Keratinocyte (primary cell): ENCODE data around the gene HOXB7. TPM values are rescaled to one million over a fixed set of nuclear protein-coding genes. Genes with fewer than 3 reads are reported as not detected.

Experiments
- DNase-seq: peaks from one replicate; pipeline ENCODE4 v3.0.0-alpha.2; 2011; ENCODE audit warnings: low read depth, missing footprints, low spot score
- FAIRE-seq: peaks from 2 replicates; lab custom pipeline; 2011; peaks lifted over from hg19 to GRCh38; lab: Jason Lieb, UNC
- H2AFZ ChIP-seq: 2 replicates; pipeline ENCODE4 v1.6.0; 2012; ENCODE audit warnings: low read length, control low read depth, inconsistent platforms; ENCODE audit not compliant: control insufficient read depth
- H3K27ac ChIP-seq: 2 replicates; pipeline ENCODE4 v1.5.1; 2011; ENCODE audit warnings: low read length; ENCODE audit not compliant: control insufficient read depth, insufficient read depth
- H3K27me3 ChIP-seq: 3 replicates; pipeline ENCODE4 v1.6.0; 2011; ENCODE audit warnings: low read length; ENCODE audit not compliant: control insufficient read depth, insufficient read depth; ENCODE audit errors: extremely low read depth
- H3K36me3 ChIP-seq, 2 experiments: 2 replicates in 1 of 2; 3 replicates in 1 of 2; pipeline ENCODE4 v1.5.1; 2011; ENCODE audit warnings: low read length in 2 of 2, mild to moderate bottlenecking in 1 of 2; ENCODE audit not compliant: control insufficient read depth in 2 of 2, insufficient read depth in 2 of 2; ENCODE audit errors: extremely low read depth in 1 of 2
- H3K4me1 ChIP-seq: 3 replicates; pipeline ENCODE4 v1.5.1; 2011; ENCODE audit warnings: low read length; ENCODE audit not compliant: control insufficient read depth, insufficient read depth; ENCODE audit errors: extremely low read depth
- H3K4me2 ChIP-seq: 3 replicates; pipeline ENCODE4 v1.6.0; 2011; ENCODE audit warnings: low read depth, low read length; ENCODE audit not compliant: control insufficient read depth, insufficient read depth; ENCODE audit errors: extremely low read depth
- H3K4me3 ChIP-seq, 3 experiments: fragments of 200-600 bp in 1 of 3; sonication (generic) in 1 of 3; 2 replicates in 2 of 3; 3 replicates in 1 of 3; pipeline ENCODE4 v1.5.1; 2011 to 2016; ENCODE audit warnings: low read length in 3 of 3, mild to moderate bottlenecking in 3 of 3, control low read depth in 2 of 3, inconsistent platforms in 1 of 3, low read depth in 1 of 3, mixed read lengths in 1 of 3, mixed run types in 1 of 3, moderate library complexity in 1 of 3; ENCODE audit not compliant: control insufficient read depth in 2 of 3, insufficient read depth in 2 of 3; ENCODE audit errors: extremely low read depth in 1 of 3
- H3K79me2 ChIP-seq: 2 replicates; pipeline ENCODE4 v1.6.0; 2012; ENCODE audit warnings: low read length; ENCODE audit not compliant: control insufficient read depth, insufficient read depth
- H3K9ac ChIP-seq: 3 replicates; pipeline ENCODE4 v1.6.0; 2011; ENCODE audit warnings: low read length; ENCODE audit not compliant: control insufficient read depth, insufficient read depth; ENCODE audit errors: extremely low read depth
- H3K9me1 ChIP-seq: 3 replicates; pipeline ENCODE4 v1.6.0; 2011; ENCODE audit warnings: low read length; ENCODE audit not compliant: control insufficient read depth, insufficient read depth; ENCODE audit errors: extremely low read depth
- H3K9me3 ChIP-seq: 2 replicates; pipeline ENCODE4 v1.5.1; 2012; ENCODE audit warnings: low read depth, low read length; ENCODE audit not compliant: control insufficient read depth
- H4K20me1 ChIP-seq: 3 replicates; pipeline ENCODE4 v1.6.0; 2011; ENCODE audit warnings: low read length; ENCODE audit not compliant: control insufficient read depth, insufficient read depth; ENCODE audit errors: extremely low read depth
- EZH2 ChIP-seq: IDR thresholded peaks from one replicate; pipeline ENCODE4 v1.6.1; 2012; ENCODE audit warnings: inconsistent platforms, mild to moderate bottlenecking, low read length, moderate library complexity
- dilution Hi-C: fragments of 300-500 bp; cut with MboI; formaldehyde crosslinking; loops from one replicate; pipeline ENCODE4 v1.7.0; 2020; ENCODE audit warnings: low sequenced_read_pairs; ENCODE audit not compliant: extremely low pct_ligation_motif_present
- polyA plus RNA-seq, 5 experiments: library from polyadenylated mRNA; depleted of rRNA in 3 of 5; stranded (reverse) in 3 of 5; stranded (forward) in 1 of 5; unstranded in 1 of 5; fragments of >200 nt; gene quantifications; 1 replicate in 1 of 5; 2 replicates in 3 of 5; 3 replicates in 1 of 5; pipeline versions ENCODE4 v1.2.1 to v1.2.3, GENCODE V29; 2011 to 2012; ENCODE audit warnings: missing spikeins in 2 of 5, low read depth in 1 of 5, low replicate concordance in 1 of 5
- TF ChIP-seq, protein P1 (sequence below), 3 experiments: IDR thresholded peaks in 1 of 3; conservative IDR thresholded peaks in 1 of 3; optimal IDR thresholded peaks in 1 of 3; 2 replicates in 2 of 3; 3 replicates in 1 of 3; pipeline versions ENCODE3 to v1.5.1; 2011; ENCODE audit warnings: low read length in 3 of 3, mild to moderate bottlenecking in 3 of 3, moderate library complexity in 2 of 3, control low read depth in 1 of 3, inconsistent platforms in 1 of 3; ENCODE audit not compliant: insufficient read depth in 2 of 3; ENCODE audit errors: extremely low read depth in 1 of 3

Gene HOXB7
- polyA plus RNA-seq, 1 donor (not counting 4 experiments of a cell fraction or from before 2014, with no cell fraction given), result 1.0 TPM

DNA sequence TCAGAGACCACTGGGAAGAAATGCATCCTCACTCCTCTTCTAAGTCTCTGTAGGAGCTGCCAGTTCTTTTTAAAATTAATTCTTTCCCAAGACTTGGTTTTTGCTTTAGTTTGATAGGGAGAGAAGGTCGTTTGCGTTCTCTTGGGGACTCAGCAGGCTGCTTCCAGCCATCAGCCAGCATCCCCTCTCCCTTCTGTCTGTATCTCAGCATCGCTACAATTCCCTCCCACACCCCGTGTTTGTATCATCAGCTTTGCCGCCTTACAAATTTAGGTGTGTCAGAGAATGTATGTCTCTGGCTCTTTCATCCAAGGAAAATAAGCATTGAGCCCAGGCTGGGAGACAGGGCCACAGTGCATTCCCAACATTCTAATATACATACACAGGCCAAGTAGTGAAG is 11.5 kb downstream of the HOXB7 start:
- H3K9me3 ChIP-seq, result no peaks in the 10 kb centered on the region
- H3K9ac ChIP-seq, result no peak overlapping the region
- H3K27me3 ChIP-seq, result peaks cover 100% of the 10 kb centered on the region
- peaks cover 0 to 4% of the 10 kb centered on the region in 2 experiments for H3K36me3 ChIP-seq
- DNase-seq (no peak), FAIRE-seq (no peak)
- H4K20me1 ChIP-seq, result no peaks in the 10 kb centered on the region
- TF ChIP-seq EZH2, result peak; percentile 48
- TF ChIP-seq, protein P1, sequence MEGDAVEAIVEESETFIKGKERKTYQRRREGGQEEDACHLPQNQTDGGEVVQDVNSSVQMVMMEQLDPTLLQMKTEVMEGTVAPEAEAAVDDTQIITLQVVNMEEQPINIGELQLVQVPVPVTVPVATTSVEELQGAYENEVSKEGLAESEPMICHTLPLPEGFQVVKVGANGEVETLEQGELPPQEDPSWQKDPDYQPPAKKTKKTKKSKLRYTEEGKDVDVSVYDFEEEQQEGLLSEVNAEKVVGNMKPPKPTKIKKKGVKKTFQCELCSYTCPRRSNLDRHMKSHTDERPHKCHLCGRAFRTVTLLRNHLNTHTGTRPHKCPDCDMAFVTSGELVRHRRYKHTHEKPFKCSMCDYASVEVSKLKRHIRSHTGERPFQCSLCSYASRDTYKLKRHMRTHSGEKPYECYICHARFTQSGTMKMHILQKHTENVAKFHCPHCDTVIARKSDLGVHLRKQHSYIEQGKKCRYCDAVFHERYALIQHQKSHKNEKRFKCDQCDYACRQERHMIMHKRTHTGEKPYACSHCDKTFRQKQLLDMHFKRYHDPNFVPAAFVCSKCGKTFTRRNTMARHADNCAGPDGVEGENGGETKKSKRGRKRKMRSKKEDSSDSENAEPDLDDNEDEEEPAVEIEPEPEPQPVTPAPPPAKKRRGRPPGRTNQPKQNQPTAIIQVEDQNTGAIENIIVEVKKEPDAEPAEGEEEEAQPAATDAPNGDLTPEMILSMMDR (optimal IDR thresholded peaks at IDR 0.05 in 1 of 3, IDR thresholded peaks at IDR 0.05 in 1 of 3, conservative IDR thresholded peaks at IDR 0.05 in 1 of 3; ENCODE audit: extremely low read depth in 1 of 3, insufficient read depth in 2 of 3, low read length in 3 of 3), result no peak
- H3K4me1 ChIP-seq, result peaks cover 14% of the 10 kb centered on the region
- H2AFZ ChIP-seq, result no peak overlapping the region
- dilution Hi-C loops, result no loop called here
- H3K4me3 ChIP-seq, result no peak overlapping the region
- no peaks in the 10 kb centered on the region for H3K79me2 ChIP-seq
- no peak overlapping the region for H3K4me2 ChIP-seq
- no peak overlapping the region for H3K27ac ChIP-seq
- no peaks in the 10 kb centered on the region for H3K9me1 ChIP-seq

DNA sequence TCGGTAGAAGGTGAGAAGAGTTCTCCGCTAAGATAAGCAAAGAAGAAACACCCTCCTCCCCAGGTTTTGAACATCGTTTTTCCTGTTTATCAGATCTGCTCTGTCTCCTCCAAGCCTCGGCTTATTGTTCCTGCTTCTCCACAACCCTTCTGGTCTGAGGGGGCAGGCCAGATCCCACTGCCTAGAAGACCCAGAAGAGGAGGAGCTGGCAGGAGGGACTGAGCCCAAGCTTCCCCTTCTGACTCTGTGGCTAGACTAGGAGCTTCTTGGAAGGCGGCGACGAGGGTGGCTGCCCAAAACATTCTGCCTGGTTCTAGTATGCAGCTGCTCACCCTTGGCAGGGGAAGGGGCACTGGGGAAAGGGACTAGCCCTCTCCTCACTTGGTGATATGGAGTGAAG is 12.1 kb downstream of the HOXB7 start:
- dilution Hi-C loops, result no loop called here
- H3K27me3 ChIP-seq, result peaks cover 96% of the 10 kb centered on the region
- no peak for TF ChIP-seq EZH2
- TF ChIP-seq, protein P1 (optimal IDR thresholded peaks at IDR 0.05 in 1 of 3, IDR thresholded peaks at IDR 0.05 in 1 of 3, conservative IDR thresholded peaks at IDR 0.05 in 1 of 3; ENCODE audit: extremely low read depth in 1 of 3, insufficient read depth in 2 of 3, low read length in 3 of 3), result no peak
- H3K79me2 ChIP-seq, result no peaks in the 10 kb centered on the region
- FAIRE-seq (no peak), DNase-seq (no peak)
- H3K4me2 ChIP-seq, result no peak overlapping the region
- H3K4me1 ChIP-seq, result peaks cover 10% of the 10 kb centered on the region
- H3K9me1 ChIP-seq, result no peaks in the 10 kb centered on the region
- no peak overlapping the region for H2AFZ ChIP-seq
- H4K20me1 ChIP-seq, result no peaks in the 10 kb centered on the region
- no peak overlapping the region for H3K9ac ChIP-seq
- H3K4me3 ChIP-seq, result no peak overlapping the region
- peaks cover 0 to 4% of the 10 kb centered on the region in 2 experiments for H3K36me3 ChIP-seq
- H3K27ac ChIP-seq, result no peak overlapping the region
- H3K9me3 ChIP-seq, result no peaks in the 10 kb centered on the region
